CD4-positive, alpha-beta T cell (primary cell): ENCODE data around the gene CCL15. TPM values are rescaled to one million over a fixed set of nuclear protein-coding genes. Genes with fewer than 3 reads are reported as not detected.

ENCODE experiments used
- ATAC-seq: fragments of 200-7000 bp; cut with Tn5 transposase; one replicate; pipeline ENCODE4 v1.10.0; 2022; ENCODE audit warnings: mild to moderate bottlenecking; ENCODE audit not compliant: poor library complexity
- CTCF ChIA-PET: fragments of 350-600 bp; sonication (Branson Sonifier 250); formaldehyde crosslinking; loops from one replicate; lab custom pipeline; 2021; ENCODE audit warnings: antibody characterized with exemption, inconsistent platforms; lab: Charles Lee
- POLR2A ChIA-PET: fragments of 350-600 bp; sonication (Branson Sonifier 250); formaldehyde crosslinking; loops from one replicate; lab custom pipeline; 2021; ENCODE audit warnings: antibody characterized with exemption, inconsistent platforms; lab: Charles Lee
- DNase-seq, 14 experiments: peaks; one replicate each; pipeline ENCODE4 v3.0.0-alpha.2; 2013 to 2020; ENCODE audit warnings: mixed read lengths in 2 of 14
- H3K27ac ChIP-seq, 2 donors: one replicate each; pipeline versions ENCODE4 v1.5.1 to v1.7.0; 2013; ENCODE audit warnings: low read length in 2 of 2, low read depth in 1 of 2, mild to moderate bottlenecking in 1 of 2
- H3K27me3 ChIP-seq, 2 experiments: 1 replicate in 1 of 2; 2 replicates in 1 of 2; pipeline versions ENCODE4 v1.6.1 to v1.7.0; 2013; ENCODE audit warnings: low read length in 2 of 2, control low read depth in 1 of 2, mild to moderate bottlenecking in 1 of 2, moderate library complexity in 1 of 2; ENCODE audit not compliant: insufficient read depth in 2 of 2, control insufficient read depth in 1 of 2
- H3K36me3 ChIP-seq: one replicate; pipeline ENCODE4 v1.6.1; 2013; ENCODE audit warnings: low read length, control low read depth; ENCODE audit not compliant: insufficient read depth
- H3K4me1 ChIP-seq: one replicate; pipeline ENCODE4 v1.6.1; 2013; ENCODE audit warnings: low read length, control low read depth; ENCODE audit not compliant: insufficient read depth
- H3K4me3 ChIP-seq: one replicate; pipeline ENCODE4 v1.5.1; 2013; ENCODE audit warnings: mild to moderate bottlenecking, low read length, moderate library complexity
- H3K9me3 ChIP-seq, 2 experiments: 1 replicate in 1 of 2; 2 replicates in 1 of 2; pipeline versions ENCODE4 v1.6.1 to v1.7.0; 2013; ENCODE audit warnings: low read length in 2 of 2, mild to moderate bottlenecking in 2 of 2, control low read depth in 1 of 2, moderate library complexity in 1 of 2; ENCODE audit not compliant: control insufficient read depth in 1 of 2, insufficient read depth in 1 of 2
- H3K27ac Mint-ChIP-seq: one replicate; pipeline ENCODE4 v1.8.0; 2020; ENCODE audit warnings: mixed read lengths
- H3K27me3 Mint-ChIP-seq: one replicate; pipeline ENCODE4 v1.8.0; 2021; ENCODE audit warnings: mixed read lengths
- H3K36me3 Mint-ChIP-seq: one replicate; pipeline ENCODE4 v1.8.0; 2021; ENCODE audit warnings: low read depth, mixed read lengths
- H3K4me1 Mint-ChIP-seq: one replicate; pipeline ENCODE4 v1.8.0; 2021; ENCODE audit warnings: low read depth, mixed read lengths
- H3K4me3 Mint-ChIP-seq: one replicate; pipeline ENCODE4 v1.8.0; 2020; ENCODE audit warnings: mild to moderate bottlenecking, mixed read lengths
- H3K9me3 Mint-ChIP-seq: one replicate; pipeline ENCODE4 v1.8.0; 2020; ENCODE audit warnings: mixed read lengths
- CTCF ChIP-seq: fragments of 200-600 bp; IDR thresholded peaks from one replicate; pipeline ENCODE4 v1.8.0; 2022; ENCODE audit warnings: antibody characterized with exemption, mild to moderate bottlenecking
- intact Hi-C, 2 experiments: fragments of 100-400 bp; cut with DNase I in 1 of 2; cut with micrococcal nuclease in 1 of 2; formaldehyde crosslinking; loops; one replicate each; pipeline versions ENCODE4 v1.15.1 to v1.9.0; 2023 to 2025; cut with DNase I, micrococcal nuclease
- total RNA-seq, 174 experiments: library from RNA in 2 of 174; stranded (reverse) in 2 of 174; gene quantifications; one replicate each; pipeline ENCODE4 v1.2.3 and lab custom pipeline; 2021 to 2026

The CCL15 gene
- total RNA-seq, 2 experiments from 2014 or later = not detected

- CTCF ChIA-PET = no interaction called here
- H3K27ac ChIP-seq = no peak overlapping the region
- TF ChIP-seq CTCF = no peak
- intact Hi-C loops = no loop called here
- H3K4me1 ChIP-seq = peaks cover 3% of the 10 kb centered on the region
- Mint-ChIP-seq H3K4me3 (no peak overlapping the region), H3K27ac (no peak overlapping the region), H3K9me3 (no peaks in the 10 kb centered on the region), H3K36me3 (no peaks in the 10 kb centered on the region), H3K27me3 (peaks cover 9% of the 10 kb centered on the region), H3K4me1 (no peaks in the 10 kb centered on the region)
- no peak for DNase-seq
- H3K4me3 ChIP-seq = no peak overlapping the region
- H3K36me3 ChIP-seq = no peaks in the 10 kb centered on the region
- ATAC-seq = no peak
- H3K27me3 ChIP-seq = no peaks in the 10 kb centered on the region
- no peaks in the 10 kb centered on the region for H3K9me3 ChIP-seq
- POLR2A ChIA-PET = no interaction called here
These were observed 28.4 kb downstream of the CCL15 start for GRCh38 chr17:35972945-35973332.

GRCh38 chr17:35972535-35972934 is 28.8 kb downstream of the CCL15 start:
- Histone ChIP-seq H3K36me3 (no peaks in the 10 kb centered on the region), H3K27me3 (no peaks in the 10 kb centered on the region), H3K4me3 (no peak overlapping the region), H3K27ac (no peak overlapping the region), H3K9me3 (no peaks in the 10 kb centered on the region), H3K4me1 (peaks cover 3% of the 10 kb centered on the region)
- no peak overlapping the region for H3K27ac Mint-ChIP-seq
- CTCF ChIA-PET = no interaction called here
- no peaks in the 10 kb centered on the region for H3K9me3 Mint-ChIP-seq
- no peak for DNase-seq
- POLR2A ChIA-PET = no interaction called here
- no peaks in the 10 kb centered on the region for H3K36me3 Mint-ChIP-seq
- no peaks in the 10 kb centered on the region for H3K4me1 Mint-ChIP-seq
- TF ChIP-seq CTCF = no peak
- H3K27me3 Mint-ChIP-seq = peaks cover 6% of the 10 kb centered on the region
- intact Hi-C loops = no loop called here
- H3K4me3 Mint-ChIP-seq = no peak overlapping the region
- ATAC-seq = no peak

- POLR2A ChIA-PET = no interaction called here
- intact Hi-C loops = no loop called here
- no peaks in the 10 kb centered on the region for H3K36me3 ChIP-seq
- Mint-ChIP-seq H3K27ac (no peak overlapping the region), H3K4me3 (no peak overlapping the region), H3K36me3 (no peaks in the 10 kb centered on the region), H3K4me1 (no peaks in the 10 kb centered on the region), H3K27me3 (peaks cover 6% of the 10 kb centered on the region), H3K9me3 (no peaks in the 10 kb centered on the region)
- no peaks in the 10 kb centered on the region for H3K27me3 ChIP-seq
- no peak for ATAC-seq
- TF ChIP-seq CTCF = no peak
- H3K27ac ChIP-seq = no peak overlapping the region
- CTCF ChIA-PET = no interaction called here
- H3K4me3 ChIP-seq = no peak overlapping the region
- DNase-seq = no peak
- peaks cover 3% of the 10 kb centered on the region for H3K4me1 ChIP-seq
- no peaks in the 10 kb centered on the region for H3K9me3 ChIP-seq
These were observed 29.3 kb downstream of the CCL15 start for GRCh38 chr17:35972066-35972465.
